AG09319 (cell line): ENCODE data around the gene PINLYP.
"Not testable (repeated sequence)": the region's sequence is repeated elsewhere in the genome, so short reads cannot be mapped to it uniquely, and the experiment has no call there.

Source experiments
- DNase-seq: peaks from one replicate; pipeline ENCODE4 v3.0.0-alpha.2; 2010; ENCODE audit warnings: low read depth; ENCODE audit errors: extremely low read depth
- CTCF ChIP-seq: IDR thresholded peaks from 2 replicates; pipeline ENCODE4 v1.5.1; 2011; ENCODE audit warnings: low read depth, mild to moderate bottlenecking, inconsistent platforms, low read length, moderate library complexity

PINLYP gene

GRCh38 chr19:43595999-43596841 lies 20.6 kb downstream of the PINLYP start, which contains the start of the genes IRGQ and ZNF576:
Gene IRGQ (minus strand): TSS chr19:43596134. CDS start chr19:43595338, 796 bp downstream.
Gene ZNF576 (plus strand): TSS chr19:43596595. CDS start chr19:43597109, 514 bp downstream.
- peak; percentile 99 for DNase-seq
- peak; percentile 3 for TF ChIP-seq CTCF

- no peak for DNase-seq
- TF ChIP-seq CTCF: no peak
Measured at GRCh38 chr19:43596842-43597461, 21.4 kb downstream of the PINLYP start.

- no peak for DNase-seq
- TF ChIP-seq CTCF: no peak
Measured at GRCh38 chr19:43597876-43598275, 22.3 kb downstream of the PINLYP start.

- TF ChIP-seq CTCF: no peak
- DNase-seq: no peak
Measured at GRCh38 chr19:43598445-43599240, 23.0 kb downstream of the PINLYP start.

- no peak for TF ChIP-seq CTCF
- no peak for DNase-seq
Measured at GRCh38 chr19:43599635-43600295, 24.2 kb downstream of the PINLYP start.

GRCh38 chr19:43600326-43600725 lies 24.7 kb downstream of the PINLYP start:
- not testable (repeated sequence) for DNase-seq

- no peak for DNase-seq
- TF ChIP-seq CTCF: no peak
Measured at GRCh38 chr19:43605875-43606568, 30.4 kb downstream of the PINLYP start.
